ENCODE results near the gene RANBP3.

- no peak for TF ChIP-seq CTCF (IDR thresholded peaks at IDR 0.05)
- no peak for TF ChIP-seq EP300 (IDR thresholded peaks at IDR 0.05)
- TF ChIP-seq POLR2AphosphoS5 (IDR thresholded peaks at IDR 0.05), result no peak
Measured at GRCh38 chr19:6000228-6000847, 22.4 kb upstream of the RANBP3 start.
